Esophagus squamous epithelium (tissue), 5 donors: Measurements from ENCODE around the gene RUFY3. TPM values are rescaled to one million over a fixed set of nuclear protein-coding genes. Genes with fewer than 3 reads are reported as not detected.

Experiments used
- DNase-seq: peaks from one replicate; lab custom pipeline; 2025; lab: John Stamatoyannopoulos, UW
- H3K27ac ChIP-seq, 4 donors: fragments of 200-600 bp; sonication (generic); one replicate each; pipeline ENCODE4 v1.5.1; 2016 to 2019; ENCODE audit warnings: mild to moderate bottlenecking in 1 of 4
- H3K27me3 ChIP-seq, 4 donors: fragments of 200-600 bp; sonication (generic); 1 replicate in 3 of 4; 2 replicates in 1 of 4; pipeline versions ENCODE4 v1.5.1 to v1.6.0; 2017 to 2021; ENCODE audit warnings: antibody characterized with exemption in 1 of 4
- H3K36me3 ChIP-seq, 3 donors: fragments of 200-600 bp; sonication (generic); one replicate each; pipeline ENCODE4 v1.5.1; 2016 to 2019
- H3K4me1 ChIP-seq, 3 donors: fragments of 200-600 bp; sonication (generic); one replicate each; pipeline ENCODE4 v1.5.1; 2017 to 2019
- H3K4me3 ChIP-seq, 4 donors: fragments of 200-600 bp; sonication (generic); 1 replicate in 3 of 4; 2 replicates in 1 of 4; pipeline ENCODE4 v1.5.1; 2016 to 2019; ENCODE audit warnings: mild to moderate bottlenecking in 2 of 4, moderate library complexity in 1 of 4
- H3K9me3 ChIP-seq, 3 donors: fragments of 200-600 bp; sonication (generic); one replicate each; pipeline ENCODE4 v1.5.1; 2016 to 2019
- CTCF ChIP-seq, 6 experiments: fragments of 450-650 bp in 4 of 6; fragments of 200-600 bp in 2 of 6; sonication (generic) in 2 of 6; IDR thresholded peaks; one replicate each; pipeline ENCODE4 v1.5.1; 2016 to 2019; ENCODE audit warnings: antibody characterized with exemption in 6 of 6, mild to moderate bottlenecking in 4 of 6, moderate library complexity in 4 of 6
- POLR2A ChIP-seq, 4 donors: fragments of 450-650 bp; IDR thresholded peaks; one replicate each; pipeline ENCODE4 v1.6.1; 2017; ENCODE audit warnings: antibody characterized with exemption in 4 of 4, mild to moderate bottlenecking in 4 of 4, moderate library complexity in 3 of 4
- WGBS, 2 donors: methylation state at CpG; one replicate each; pipeline ENCODE4 v1.1.5; 2018; 5-methylcytosine and 5-hydroxymethylcytosine counted together
- intact Hi-C: fragments of 100-400 bp; cut with DNase I; formaldehyde crosslinking; loops from one replicate; pipeline ENCODE4 v1.15.0; 2022
- total RNA-seq, 4 donors: library from RNA; depleted of rRNA; stranded (reverse); fragments of >200 nt; gene quantifications; one replicate each; pipeline ENCODE4 v1.1.0, GENCODE V29; 2016
- donor health status: DM: yes; HTN: yes; CAD: no.

RUFY3 gene
- total RNA-seq, 4 donors from 2014 or later: 30.4 to 63.9 (median 42.4) TPM

- WGBS, 2 donors: 83 to 85% methylated on average over 4 of the region's 4 CpGs
- Histone ChIP-seq H3K9me3 (no peaks in the 10 kb centered on the region), H3K4me3 (no peak overlapping the region), H3K4me1 (peaks cover 0 to 8% (median 0%) of the 10 kb centered on the region in 3 donors), H3K27ac (no peak overlapping the region), H3K36me3 (peaks cover under 1 to 97% (median 43%) of the 10 kb centered on the region in 3 donors), H3K27me3 (no peaks in the 10 kb centered on the region)
- no peak for DNase-seq
- intact Hi-C loops: no loop called here
- TF ChIP-seq CTCF (IDR thresholded peaks at IDR 0.05) (no peak), POLR2A (IDR thresholded peaks at IDR 0.05) (no peak)
Measured at GRCh38 chr4:70831293-70831692, 109.5 kb downstream of the RUFY3 start.

- H3K36me3 ChIP-seq: peaks cover 0 to 73% (median 34%) of the 10 kb centered on the region in 3 donors
- WGBS, 2 donors: 88 to 92% methylated on average over 1 of the region's 1 CpG
- intact Hi-C loops: no loop called here
Measured at GRCh38 chr4:70833675-70834074, 111.9 kb downstream of the RUFY3 start.

GRCh38 chr4:70836081-70836480 lies 114.3 kb downstream of the RUFY3 start:
- TF ChIP-seq POLR2A (IDR thresholded peaks at IDR 0.05) (no peak), CTCF (IDR thresholded peaks at IDR 0.05) (no peak)

More at GRCh38 chr4:70833675-70834074, 111.9 kb downstream of the RUFY3 start:
- Histone ChIP-seq H3K27ac (no peak overlapping the region), H3K4me3 (no peak overlapping the region), H3K9me3 (no peaks in the 10 kb centered on the region), H3K27me3 (no peaks in the 10 kb centered on the region), H3K4me1 (peaks cover 0 to 32% (median 15%) of the 10 kb centered on the region in 3 donors)
- TF ChIP-seq POLR2A (IDR thresholded peaks at IDR 0.05) (no peak), CTCF (IDR thresholded peaks at IDR 0.05) (no peak)
- no peak for DNase-seq

GRCh38 chr4:70838204-70838603 lies 116.4 kb downstream of the RUFY3 start:
- WGBS, 2 donors: 13 to 29% methylated on average over 4 of the region's 4 CpGs
- intact Hi-C loops: no loop called here

More at GRCh38 chr4:70836081-70836480, 114.3 kb downstream of the RUFY3 start:
- WGBS, 2 donors: 62 to 70% methylated on average over 2 of the region's 2 CpGs
- Histone ChIP-seq H3K36me3 (peaks cover 0 to 49% (median 22%) of the 10 kb centered on the region in 3 donors), H3K27me3 (no peaks in the 10 kb centered on the region), H3K4me1 (peaks cover 0 to 42% (median 15%) of the 10 kb centered on the region in 3 donors), H3K4me3 (no peak overlapping the region), H3K9me3 (no peaks in the 10 kb centered on the region), H3K27ac (no peak overlapping the region)
- no peak for DNase-seq
- intact Hi-C loops: no loop called here

More at GRCh38 chr4:70838204-70838603, 116.4 kb downstream of the RUFY3 start:
- Histone ChIP-seq H3K4me3 (peak overlapping the region; percentile 76 to 100 (median 87)), H3K27ac (peak overlapping the region in 3 of 4 donors; percentile 91 to 99 (median 94)), H3K27me3 (no peaks in the 10 kb centered on the region), H3K4me1 (peaks cover 0 to 52% (median 15%) of the 10 kb centered on the region in 3 donors), H3K9me3 (no peaks in the 10 kb centered on the region), H3K36me3 (peaks cover 0 to 28% (median 6%) of the 10 kb centered on the region in 3 donors)
- TF ChIP-seq POLR2A (IDR thresholded peaks at IDR 0.05) (no peak), CTCF (IDR thresholded peaks at IDR 0.05) (no peak)
- no peak for DNase-seq
